ENCODE measurements around the gene ACTN3. TPM values are rescaled to one million over a fixed set of nuclear protein-coding genes. Genes with fewer than 3 reads are reported as not detected.
A peak's percentile ranks its signal among the peaks of the same experiment; 100 is the strongest.
"Not testable (repeated sequence)": the region's sequence is repeated elsewhere in the genome, so short reads cannot be mapped to it uniquely, and the experiment has no call there.

ACTN3 gene
- polyA plus RNA-seq, 3 donors: not detected

DNA sequence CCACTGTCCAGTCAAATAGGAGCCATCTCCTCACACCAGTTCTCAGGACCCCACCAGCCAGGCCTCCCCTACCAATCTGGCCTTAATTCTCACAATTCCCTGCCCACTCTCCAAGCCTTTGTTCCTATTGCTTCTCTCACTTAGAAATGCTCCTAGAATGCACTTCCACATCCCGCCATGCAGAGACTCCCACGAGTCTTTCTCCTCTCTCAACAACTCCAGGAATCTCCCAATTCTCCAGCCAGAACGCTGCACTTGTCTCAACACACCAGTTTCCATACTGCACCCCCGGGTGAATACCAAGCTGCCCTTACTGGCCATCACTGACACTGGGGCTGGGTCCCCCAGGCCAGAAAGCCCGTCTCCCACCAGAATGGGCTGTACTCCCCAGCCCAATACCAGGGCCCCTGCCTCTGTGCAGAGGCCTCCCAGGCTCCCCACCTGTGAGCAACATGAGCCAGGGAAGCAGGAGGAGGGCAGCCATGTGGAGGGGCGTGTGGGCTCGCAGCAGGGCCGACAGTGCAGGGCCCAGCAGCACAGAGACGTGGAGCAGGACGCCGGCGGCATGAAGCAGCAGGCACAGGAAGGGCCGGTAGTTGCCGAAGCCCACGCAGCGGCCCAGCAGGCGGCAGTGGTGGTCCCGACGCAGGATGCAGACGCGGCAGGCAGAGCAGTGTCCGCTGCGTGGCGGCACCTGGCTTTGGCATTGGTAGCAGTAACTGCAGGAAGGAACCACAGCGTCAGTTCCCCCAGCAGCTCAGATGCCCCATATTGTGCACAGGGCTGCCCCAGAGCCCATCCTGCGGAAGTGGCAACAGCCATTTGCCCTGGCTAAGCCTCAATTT, 3.2 kb upstream of the ACTN3 start:
- Histone ChIP-seq H3K27ac (ENCODE audit: low read depth in 1 of 2, low read length in 2 of 2) (peak overlapping the region in 1 of 2 donors; percentile 42), H3K27me3 (ENCODE audit: control insufficient read depth in 2 of 2, insufficient read depth in 2 of 2, low read length in 2 of 2) (peaks cover 0 to 15% of the 10 kb centered on the region in 2 donors), H3K9me3 (replicated peaks in 1 of 2; ENCODE audit: control insufficient read depth in 1 of 2, insufficient read depth in 1 of 2, low read length in 2 of 2) (no peaks in the 10 kb centered on the region), H3K9ac (ENCODE audit: insufficient read depth, low read length, poor library complexity, severe bottlenecking) (peak overlapping the region; percentile 38), H2AFZ (ENCODE audit: insufficient read depth, low read depth, low read length, poor library complexity, severe bottlenecking) (peak overlapping the region; percentile 74), H3K4me2 (replicated peaks; ENCODE audit: extremely low read depth, low read length, poor library complexity, severe bottlenecking) (peak overlapping the region; percentile 60), H4K20me1 (ENCODE audit: insufficient read depth, low read length) (no peaks in the 10 kb centered on the region), H3K36me3 (replicated peaks in 1 of 2; ENCODE audit: control insufficient read depth in 1 of 2, insufficient read depth in 2 of 2, low read length in 2 of 2) (peaks cover 28 to 41% of the 10 kb centered on the region in 2 donors), H3K4me1 (ENCODE audit: control insufficient read depth in 1 of 2, insufficient read depth in 2 of 2, low read length in 2 of 2) (peaks cover 35 to 45% of the 10 kb centered on the region in 2 donors), H3K79me2 (ENCODE audit: insufficient read depth, low read length) (peaks cover 11% of the 10 kb centered on the region), H3K4me3 (replicated peaks in 1 of 3; ENCODE audit: low read depth in 2 of 3, low read length in 3 of 3) (peak overlapping the region in 1 of 3 experiments; percentile 61)
- WGBS (ENCODE audit: insufficient coverage): 22% methylated on average over 26 of the region's 26 CpGs
- Mint-ChIP-seq H3K36me3 (peaks cover 40 to 49% of the 10 kb centered on the region in 2 donors), H3K4me3 (peak overlapping the region; percentile 68 to 83), H3K9me3 (peaks cover 0 to 2% (median 0%) of the 10 kb centered on the region in 7 donors), H3K4me1 (peaks cover 37% of the 10 kb centered on the region), H3K27ac (peak overlapping the region in 4 of 7 donors; percentile 14 to 60 (median 43)), H3K27me3 (ENCODE audit: low read depth in 3 of 3) (peaks cover 13 to 18% (median 17%) of the 10 kb centered on the region in 3 donors)
- intact Hi-C loops (cut with micrococcal nuclease): no loop called here
- TF ChIP-seq, protein P1, sequence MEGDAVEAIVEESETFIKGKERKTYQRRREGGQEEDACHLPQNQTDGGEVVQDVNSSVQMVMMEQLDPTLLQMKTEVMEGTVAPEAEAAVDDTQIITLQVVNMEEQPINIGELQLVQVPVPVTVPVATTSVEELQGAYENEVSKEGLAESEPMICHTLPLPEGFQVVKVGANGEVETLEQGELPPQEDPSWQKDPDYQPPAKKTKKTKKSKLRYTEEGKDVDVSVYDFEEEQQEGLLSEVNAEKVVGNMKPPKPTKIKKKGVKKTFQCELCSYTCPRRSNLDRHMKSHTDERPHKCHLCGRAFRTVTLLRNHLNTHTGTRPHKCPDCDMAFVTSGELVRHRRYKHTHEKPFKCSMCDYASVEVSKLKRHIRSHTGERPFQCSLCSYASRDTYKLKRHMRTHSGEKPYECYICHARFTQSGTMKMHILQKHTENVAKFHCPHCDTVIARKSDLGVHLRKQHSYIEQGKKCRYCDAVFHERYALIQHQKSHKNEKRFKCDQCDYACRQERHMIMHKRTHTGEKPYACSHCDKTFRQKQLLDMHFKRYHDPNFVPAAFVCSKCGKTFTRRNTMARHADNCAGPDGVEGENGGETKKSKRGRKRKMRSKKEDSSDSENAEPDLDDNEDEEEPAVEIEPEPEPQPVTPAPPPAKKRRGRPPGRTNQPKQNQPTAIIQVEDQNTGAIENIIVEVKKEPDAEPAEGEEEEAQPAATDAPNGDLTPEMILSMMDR (IDR thresholded peaks at IDR 0.05): peak; percentile 45
- DNase-seq: peak; percentile 35 to 57 (median 50)

DNA sequence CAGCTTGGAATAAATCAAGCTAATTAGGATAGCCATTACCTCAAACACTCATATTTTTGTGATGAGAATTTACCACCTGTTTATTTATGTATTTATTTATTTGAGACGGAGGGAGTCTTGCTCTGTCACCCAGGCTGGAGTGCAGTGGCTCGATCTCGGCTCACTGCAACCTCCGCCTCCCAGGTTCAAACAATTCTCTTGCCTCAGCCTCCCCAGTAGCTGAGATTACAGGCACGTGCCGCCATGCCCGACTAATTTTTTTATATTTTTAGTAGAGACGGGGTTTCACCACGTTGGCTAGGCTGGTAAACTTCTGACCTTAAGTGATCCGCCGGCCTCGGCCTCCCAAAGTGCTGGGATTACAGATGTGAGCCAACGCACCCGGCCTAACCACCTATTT, 1.8 kb upstream of the ACTN3 start:
- 67% methylated on average over 12 of the region's 14 CpGs for WGBS (ENCODE audit: insufficient coverage)
- H3K4me1 Mint-ChIP-seq: peaks cover 37% of the 10 kb centered on the region

More for the DNA sequence above, 1.8 kb upstream of the ACTN3 start:
- H4K20me1 ChIP-seq (ENCODE audit: insufficient read depth, low read length); DNase-seq; H3K27ac ChIP-seq (ENCODE audit: low read depth in 1 of 2, low read length in 2 of 2); H3K9me3 ChIP-seq (replicated peaks in 1 of 2; ENCODE audit: control insufficient read depth in 1 of 2, insufficient read depth in 1 of 2, low read length in 2 of 2); intact Hi-C loops (cut with micrococcal nuclease); H3K9me3 Mint-ChIP-seq: not testable (repeated sequence)
- peaks cover 0 to 18% of the 10 kb centered on the region in 2 donors for H3K27me3 ChIP-seq (ENCODE audit: control insufficient read depth in 2 of 2, insufficient read depth in 2 of 2, low read length in 2 of 2)
- H2AFZ ChIP-seq (ENCODE audit: insufficient read depth, low read depth, low read length, poor library complexity, severe bottlenecking): peak overlapping the region; percentile 96
- H3K36me3 ChIP-seq (replicated peaks in 1 of 2; ENCODE audit: control insufficient read depth in 1 of 2, insufficient read depth in 2 of 2, low read length in 2 of 2): peaks cover 14 to 26% of the 10 kb centered on the region in 2 donors
- peak overlapping the region in 1 of 7 donors; percentile 83 for H3K27ac Mint-ChIP-seq
- H3K4me3 ChIP-seq (replicated peaks in 1 of 3; ENCODE audit: low read depth in 2 of 3, low read length in 3 of 3): peak overlapping the region in 2 of 3 experiments; percentile 71 to 92
- peaks cover 19 to 31% (median 22%) of the 10 kb centered on the region in 3 donors for H3K27me3 Mint-ChIP-seq (ENCODE audit: low read depth in 3 of 3)
- H3K4me2 ChIP-seq (replicated peaks; ENCODE audit: extremely low read depth, low read length, poor library complexity, severe bottlenecking): peak overlapping the region; percentile 96
- peak overlapping the region; percentile 94 for H3K9ac ChIP-seq (ENCODE audit: insufficient read depth, low read length, poor library complexity, severe bottlenecking)
- peak overlapping the region; percentile 81 to 91 for H3K4me3 Mint-ChIP-seq
- peaks cover 11% of the 10 kb centered on the region for H3K79me2 ChIP-seq (ENCODE audit: insufficient read depth, low read length)
- peaks cover 35 to 45% of the 10 kb centered on the region in 2 donors for H3K4me1 ChIP-seq (ENCODE audit: control insufficient read depth in 1 of 2, insufficient read depth in 2 of 2, low read length in 2 of 2)
- peaks cover 30 to 35% of the 10 kb centered on the region in 2 donors for H3K36me3 Mint-ChIP-seq
